Testis (tissue), 3 donors: Measurements from ENCODE around the gene LRMDA. TPM values are rescaled to one million over a fixed set of nuclear protein-coding genes. Genes with fewer than 3 reads are reported as not detected.

Source experiments
- DNase-seq: peaks from one replicate; pipeline ENCODE4 v3.0.0-alpha.2; 2019
- H3K27ac ChIP-seq, 2 donors: fragments of 200-600 bp; sonication (generic); one replicate each; pipeline ENCODE4 v1.5.1; 2019
- H3K27me3 ChIP-seq: fragments of 200-600 bp; sonication (generic); one replicate; pipeline ENCODE4 v1.5.1; 2019
- H3K36me3 ChIP-seq: fragments of 200-600 bp; sonication (generic); one replicate; pipeline ENCODE4 v1.5.1; 2017; ENCODE audit warnings: low read depth; ENCODE audit errors: missing control alignments
- H3K4me1 ChIP-seq: fragments of 200-600 bp; sonication (generic); one replicate; pipeline ENCODE4 v1.5.1; 2019
- H3K4me3 ChIP-seq, 2 donors: fragments of 200-600 bp; sonication (generic); one replicate each; pipeline ENCODE4 v1.5.1; 2017 to 2019
- H3K9me3 ChIP-seq: fragments of 200-600 bp; sonication (generic); one replicate; pipeline ENCODE4 v1.5.1; 2017
- CTCF ChIP-seq, 3 experiments: fragments of 450-650 bp in 2 of 3; fragments of 200-600 bp in 1 of 3; sonication (generic) in 1 of 3; IDR thresholded peaks; one replicate each; pipeline ENCODE4 v1.5.1; 2016 to 2019; ENCODE audit warnings: antibody characterized with exemption in 3 of 3, mild to moderate bottlenecking in 2 of 3, moderate library complexity in 1 of 3
- POLR2A ChIP-seq: fragments of 450-650 bp; IDR thresholded peaks from one replicate; pipeline ENCODE4 v1.6.1; 2017; ENCODE audit warnings: antibody characterized with exemption, mild to moderate bottlenecking, moderate library complexity
- WGBS, 2 donors: methylation state at CpG; one replicate each; pipeline ENCODE4 v1.1.5; 2018; 5-methylcytosine and 5-hydroxymethylcytosine counted together
- intact Hi-C: fragments of 100-400 bp; cut with DNase I; formaldehyde crosslinking; loops from one replicate; pipeline ENCODE4 v1.15.1; 2023; ENCODE audit warnings: low total_unique reads
- polyA plus RNA-seq: library from polyadenylated mRNA; stranded (reverse); fragments of 350-450 nt; fragmentation: Illumina TruSeq; extraction: RNeasy Lipid Tissue Mini Kit (QIAGEN cat#74804); gene quantifications from one replicate; pipeline ENCODE4 v1.2.3, GENCODE V29; 2014; ENCODE audit warnings: low read depth, low replicate concordance; ENCODE audit not compliant: insufficient read depth
- total RNA-seq, 2 donors: library from RNA; depleted of rRNA; stranded (reverse); fragments of >200 nt; gene quantifications; one replicate each; pipeline ENCODE4 v1.2.3, GENCODE V29; 2016

LRMDA gene
- total and polyA plus RNA-seq, 3 donors from 2014 or later: 7.6 to 13.8 (median 10.6) TPM

- DNase-seq: no peak
- no peaks in the 10 kb centered on the region for H3K9me3 ChIP-seq
- no peak overlapping the region for H3K4me3 ChIP-seq
- peak overlapping the region in 1 of 2 donors; percentile 43 for H3K27ac ChIP-seq
- TF ChIP-seq POLR2A (no peak), CTCF (IDR thresholded peaks at IDR 0.05) (no peak)
- no peaks in the 10 kb centered on the region for H3K36me3 ChIP-seq
- 51 to 59% methylated on average over 9 of the region's 9 CpGs for WGBS, 2 donors
- H3K4me1 ChIP-seq: peaks cover 29% of the 10 kb centered on the region
- intact Hi-C loops: no loop called here
- no peaks in the 10 kb centered on the region for H3K27me3 ChIP-seq
These were observed 2.8 kb upstream of the LRMDA start for GRCh38 chr10:75428434-75429158.

GRCh38 chr10:75429159-75429827 lies 2.1 kb upstream of the LRMDA start:
- no peaks in the 10 kb centered on the region for H3K36me3 ChIP-seq
- no peaks in the 10 kb centered on the region for H3K9me3 ChIP-seq
- DNase-seq: no peak
- WGBS, 2 donors: 64 to 86% methylated on average over 5 of the region's 5 CpGs
- no peak overlapping the region for H3K27ac ChIP-seq
- H3K4me3 ChIP-seq: no peak overlapping the region
- TF ChIP-seq CTCF (IDR thresholded peaks at IDR 0.05) (no peak), POLR2A (no peak)
- intact Hi-C loops: no loop called here
- H3K4me1 ChIP-seq: peaks cover 29% of the 10 kb centered on the region
- no peaks in the 10 kb centered on the region for H3K27me3 ChIP-seq

- TF ChIP-seq POLR2A: no peak
- TF ChIP-seq CTCF (IDR thresholded peaks at IDR 0.05): no peak
- Histone ChIP-seq H3K36me3 (no peaks in the 10 kb centered on the region), H3K4me1 (peaks cover 29% of the 10 kb centered on the region), H3K27ac (peak overlapping the region; percentile 65 to 77), H3K4me3 (no peak overlapping the region), H3K9me3 (no peaks in the 10 kb centered on the region), H3K27me3 (no peaks in the 10 kb centered on the region)
- WGBS, 2 donors: 30 to 38% methylated on average over 8 to 9 of the region's 9 CpGs
- intact Hi-C loops: no loop called here
- peak; percentile 47 for DNase-seq
These were observed 1.2 kb upstream of the LRMDA start for GRCh38 chr10:75430000-75430763.

GRCh38 chr10:75432176-75432575 lies 752 bp downstream of the LRMDA start:
- no peak for TF ChIP-seq CTCF (IDR thresholded peaks at IDR 0.05)
- TF ChIP-seq POLR2A: no peak
- DNase-seq: no peak
- Histone ChIP-seq H3K9me3 (no peaks in the 10 kb centered on the region), H3K4me1 (peaks cover 29% of the 10 kb centered on the region), H3K4me3 (peak overlapping the region; percentile 73 to 77), H3K27ac (no peak overlapping the region), H3K27me3 (no peaks in the 10 kb centered on the region), H3K36me3 (no peaks in the 10 kb centered on the region)
- 42 to 55% methylated on average over 5 of the region's 5 CpGs for WGBS, 2 donors
- intact Hi-C loops: no loop called here
